Measurements from ENCODE around the gene RFTN1.

RFTN1 gene

DNA sequence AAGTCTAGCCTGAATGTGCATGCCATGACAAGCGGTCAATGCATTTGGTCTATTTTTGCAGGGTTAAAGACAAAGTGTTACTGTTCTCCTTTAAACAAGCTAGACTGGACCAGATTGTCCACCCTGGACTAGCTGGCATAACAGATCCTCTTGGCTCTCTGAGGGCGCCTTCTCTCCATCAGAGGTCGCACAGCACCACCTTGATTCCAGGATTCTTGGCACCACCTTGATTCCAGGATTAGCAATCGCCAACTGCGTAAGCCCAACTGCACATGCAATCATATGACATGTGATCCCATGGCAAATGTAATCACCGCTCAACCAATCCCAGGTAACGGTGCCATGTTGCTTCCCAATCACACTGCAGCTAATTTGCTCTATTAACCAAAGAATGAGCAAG, 149.9 kb downstream of the RFTN1 start:
- no peaks in the 10 kb centered on the region for H3K36me3 Mint-ChIP-seq
- DNase-seq (ENCODE audit: low spot score in 2 of 2) (no peak), ATAC-seq (ENCODE audit: low read depth) (no peak)
- H3K27me3 Mint-ChIP-seq, result peaks cover 8% of the 10 kb centered on the region
- H3K4me3 Mint-ChIP-seq, result no peak overlapping the region
- no peaks in the 10 kb centered on the region for H3K9me3 Mint-ChIP-seq
- H3K27ac Mint-ChIP-seq, result no peak overlapping the region
- H3K4me1 Mint-ChIP-seq, result peaks cover 11% of the 10 kb centered on the region

DNA sequence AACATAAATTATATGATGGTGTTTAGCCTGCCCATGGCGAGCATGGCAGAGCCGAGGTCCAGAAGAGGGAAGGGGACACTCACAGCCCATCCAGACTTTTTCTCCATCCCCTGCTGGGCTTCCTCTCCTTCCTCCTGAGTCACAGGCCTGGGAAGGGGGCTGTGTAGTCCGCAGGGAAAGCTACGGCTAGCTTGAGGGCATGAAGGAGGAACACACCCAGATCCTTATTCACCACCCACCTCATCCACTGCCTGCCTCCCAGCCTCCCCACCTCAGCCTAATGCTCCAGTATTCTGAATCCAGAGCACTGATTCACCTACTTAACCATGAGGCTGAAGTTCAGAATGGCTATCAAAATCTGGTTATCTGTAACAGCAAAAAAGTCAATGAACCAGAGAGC, 150.7 kb downstream of the RFTN1 start:
- Mint-ChIP-seq H3K27me3 (peaks cover 8% of the 10 kb centered on the region), H3K27ac (no peak overlapping the region), H3K9me3 (no peaks in the 10 kb centered on the region), H3K4me1 (peaks cover 11% of the 10 kb centered on the region), H3K36me3 (no peaks in the 10 kb centered on the region), H3K4me3 (no peak overlapping the region)
- DNase-seq (ENCODE audit: low spot score in 2 of 2) (no peak), ATAC-seq (ENCODE audit: low read depth) (no peak)

DNA sequence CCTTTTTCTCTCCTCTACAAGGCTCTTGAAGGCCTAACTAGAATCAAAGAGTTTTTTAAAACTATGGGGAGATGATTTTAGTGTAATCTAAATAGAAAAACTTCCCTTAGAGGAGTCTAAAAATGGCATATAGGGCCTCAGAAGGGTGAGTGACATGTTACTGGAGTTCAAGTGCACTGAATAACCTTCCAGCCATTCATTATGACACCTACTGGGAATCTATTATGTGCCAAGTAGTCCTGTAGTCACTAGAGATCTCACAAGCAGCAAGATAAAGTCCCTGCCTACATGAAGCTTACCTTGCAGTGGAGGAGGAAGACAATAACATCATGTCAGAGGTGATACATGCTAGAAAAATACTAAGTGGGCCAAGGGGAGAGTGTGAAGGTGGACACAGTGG, 152.4 kb downstream of the RFTN1 start:
- ATAC-seq (ENCODE audit: low read depth), result no peak
- peaks cover 11% of the 10 kb centered on the region for H3K4me1 Mint-ChIP-seq
- H3K27ac Mint-ChIP-seq, result no peak overlapping the region
- no peak overlapping the region for H3K4me3 Mint-ChIP-seq
- no peaks in the 10 kb centered on the region for H3K9me3 Mint-ChIP-seq
- no peak for DNase-seq (ENCODE audit: low spot score in 2 of 2)
- peaks cover 3% of the 10 kb centered on the region for H3K27me3 Mint-ChIP-seq
- no peaks in the 10 kb centered on the region for H3K36me3 Mint-ChIP-seq

DNA sequence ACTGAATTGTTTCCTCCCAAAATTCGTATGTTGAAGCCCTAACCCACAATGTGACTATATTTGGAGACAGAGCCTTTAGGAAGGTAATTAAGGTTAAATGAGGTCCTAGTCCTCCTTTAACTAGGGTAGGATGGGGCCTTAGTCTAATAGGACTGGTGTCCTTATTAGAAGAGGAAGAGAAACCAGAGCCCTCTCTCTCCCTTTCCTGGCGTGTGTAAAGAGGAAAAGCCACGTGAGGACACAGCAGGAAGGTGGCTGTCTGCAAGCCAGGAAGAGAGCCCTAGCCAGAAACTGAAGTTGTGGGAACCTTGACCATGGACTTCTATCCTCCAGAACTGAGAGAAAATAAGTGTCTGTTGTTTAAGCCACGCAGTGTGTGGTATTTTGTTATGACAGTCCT, 154.2 kb downstream of the RFTN1 start:
- H3K4me3 Mint-ChIP-seq, result no peak overlapping the region
- H3K4me1 Mint-ChIP-seq, result peaks cover 4% of the 10 kb centered on the region
- DNase-seq (ENCODE audit: low spot score in 2 of 2), result no peak
- no peaks in the 10 kb centered on the region for H3K36me3 Mint-ChIP-seq
- H3K27ac Mint-ChIP-seq, result peak overlapping the region; percentile 29
- no peaks in the 10 kb centered on the region for H3K9me3 Mint-ChIP-seq
- ATAC-seq (ENCODE audit: low read depth), result no peak
- H3K27me3 Mint-ChIP-seq, result no peaks in the 10 kb centered on the region

DNA sequence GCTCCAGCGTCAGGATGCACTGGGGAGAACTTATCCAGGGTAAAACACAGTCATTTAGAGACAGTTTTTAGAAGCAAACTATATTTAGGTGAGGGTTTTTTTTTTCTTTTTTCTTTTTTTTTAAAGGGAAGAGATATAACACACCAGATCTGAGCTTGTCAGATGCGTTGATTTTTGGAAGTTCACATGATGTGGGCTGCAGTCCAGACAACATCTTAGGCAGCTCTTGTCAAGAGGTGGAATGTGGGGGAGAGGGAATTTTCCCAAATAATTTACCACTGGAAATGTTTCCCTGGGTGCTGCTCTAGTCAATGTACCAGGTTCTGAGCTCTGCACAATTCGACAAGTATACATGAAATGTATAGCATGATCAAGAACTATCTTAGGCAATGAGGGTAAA, 155.2 kb downstream of the RFTN1 start:
- H3K36me3 Mint-ChIP-seq, result no peaks in the 10 kb centered on the region
- H3K4me1 Mint-ChIP-seq, result peaks cover 4% of the 10 kb centered on the region
- H3K9me3 Mint-ChIP-seq, result no peaks in the 10 kb centered on the region
- no peak for ATAC-seq (ENCODE audit: low read depth)
- DNase-seq (ENCODE audit: low spot score in 2 of 2), result no peak
- H3K27ac Mint-ChIP-seq, result no peak overlapping the region
- H3K4me3 Mint-ChIP-seq, result no peak overlapping the region
- no peaks in the 10 kb centered on the region for H3K27me3 Mint-ChIP-seq

DNA sequence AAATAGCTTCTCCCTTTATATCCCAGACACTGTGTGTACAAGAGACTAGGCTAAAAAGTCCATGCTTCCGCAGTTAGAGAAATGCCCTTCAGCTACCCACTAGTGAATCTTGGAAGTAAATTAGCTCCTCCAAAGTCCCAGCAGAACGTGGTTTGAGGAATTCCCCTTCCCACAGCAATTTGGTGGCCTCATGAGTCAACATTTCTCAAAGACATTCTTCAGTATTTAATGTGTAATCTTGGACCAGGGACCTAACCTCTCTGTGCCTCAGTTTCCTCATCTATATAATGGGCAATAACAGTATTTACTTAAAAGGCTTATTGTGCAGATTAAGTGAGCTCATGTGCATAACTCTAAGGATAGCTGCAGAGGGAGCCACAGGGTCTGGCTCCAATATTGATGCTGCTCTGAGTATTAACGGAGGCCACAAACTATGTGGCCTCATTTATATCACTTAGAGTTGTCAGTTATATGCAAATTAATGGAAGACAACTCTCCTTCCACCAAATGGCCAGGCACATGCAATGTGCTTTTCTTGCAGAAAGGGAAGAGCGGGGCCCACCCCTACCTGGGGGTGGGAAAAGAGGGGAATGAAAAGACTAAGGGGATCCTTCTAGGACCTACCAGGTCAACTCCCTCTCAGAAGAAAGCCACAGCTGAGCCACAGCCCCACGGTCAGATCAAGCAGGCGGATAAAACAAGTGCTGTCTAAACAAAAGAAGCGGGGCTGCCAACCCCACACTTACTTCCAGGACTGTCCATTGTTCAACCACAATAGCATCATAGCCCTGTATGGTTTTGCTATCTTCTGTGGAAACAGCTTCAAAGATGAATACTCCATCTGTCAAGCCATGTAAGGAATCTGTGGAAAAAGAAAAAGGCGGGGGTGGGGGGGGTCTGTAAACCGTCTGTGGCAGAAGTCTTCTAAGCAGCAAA, 156.0 kb downstream of the RFTN1 start:
- H3K4me1 Mint-ChIP-seq, result peaks cover 4% of the 10 kb centered on the region
- no peaks in the 10 kb centered on the region for H3K9me3 Mint-ChIP-seq
- H3K4me3 Mint-ChIP-seq, result no peak overlapping the region
- H3K36me3 Mint-ChIP-seq, result peaks cover 2% of the 10 kb centered on the region
- ATAC-seq (ENCODE audit: low read depth) (no peak), DNase-seq (ENCODE audit: low spot score in 2 of 2) (no peak)
- no peaks in the 10 kb centered on the region for H3K27me3 Mint-ChIP-seq
- H3K27ac Mint-ChIP-seq, result no peak overlapping the region

DNA sequence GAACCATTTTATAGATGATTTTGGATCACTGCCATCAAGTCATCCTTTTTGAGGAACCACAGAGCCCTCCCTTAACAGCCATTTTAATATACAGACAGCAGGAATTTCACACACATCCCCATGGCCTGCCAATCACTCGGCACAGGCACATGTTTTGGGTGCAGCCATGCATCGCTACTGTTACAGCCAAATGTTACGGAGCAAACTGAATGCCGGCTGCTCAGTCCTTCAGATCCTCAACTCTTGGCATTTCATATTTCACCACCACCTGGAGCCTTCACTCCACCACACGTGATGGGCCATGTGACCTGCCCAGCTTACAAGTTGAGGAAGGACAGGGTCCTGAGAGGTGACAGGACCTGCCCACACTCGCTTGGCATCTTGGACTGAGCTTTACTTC, 157.7 kb downstream of the RFTN1 start:
- H3K9me3 Mint-ChIP-seq, result no peaks in the 10 kb centered on the region
- no peak overlapping the region for H3K4me3 Mint-ChIP-seq
- H3K27ac Mint-ChIP-seq, result no peak overlapping the region
- peaks cover 2% of the 10 kb centered on the region for H3K36me3 Mint-ChIP-seq
- ATAC-seq (ENCODE audit: low read depth) (no peak), DNase-seq (ENCODE audit: low spot score in 2 of 2) (no peak)
- H3K4me1 Mint-ChIP-seq, result peaks cover 4% of the 10 kb centered on the region
- no peaks in the 10 kb centered on the region for H3K27me3 Mint-ChIP-seq

DNA sequence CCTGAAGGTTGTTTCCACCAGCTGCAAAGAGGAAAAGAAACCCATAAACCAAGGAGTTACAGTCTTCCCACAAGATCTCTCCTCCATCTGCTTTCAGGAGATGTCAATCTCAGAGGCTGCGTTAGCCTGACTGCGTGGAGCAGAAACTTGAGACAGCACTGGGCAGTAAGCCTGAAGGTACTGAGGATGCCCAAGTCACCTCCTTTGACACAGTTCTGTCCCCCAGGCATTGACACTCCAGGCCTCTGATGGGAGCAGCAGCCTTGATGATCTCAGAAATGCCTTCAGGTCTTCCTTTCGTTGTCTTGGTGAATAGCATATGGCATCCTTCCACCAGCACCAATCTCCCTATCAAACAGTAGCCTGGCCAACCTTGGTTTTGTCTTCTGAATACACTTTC, 159.2 kb downstream of the RFTN1 start:
- DNase-seq (ENCODE audit: low spot score in 2 of 2), result no peak
- Mint-ChIP-seq H3K27ac (no peak overlapping the region), H3K4me1 (peaks cover 2% of the 10 kb centered on the region), H3K4me3 (no peak overlapping the region), H3K27me3 (no peaks in the 10 kb centered on the region), H3K36me3 (peaks cover 2% of the 10 kb centered on the region), H3K9me3 (no peaks in the 10 kb centered on the region)
- ATAC-seq (ENCODE audit: low read depth), result no peak

DNA sequence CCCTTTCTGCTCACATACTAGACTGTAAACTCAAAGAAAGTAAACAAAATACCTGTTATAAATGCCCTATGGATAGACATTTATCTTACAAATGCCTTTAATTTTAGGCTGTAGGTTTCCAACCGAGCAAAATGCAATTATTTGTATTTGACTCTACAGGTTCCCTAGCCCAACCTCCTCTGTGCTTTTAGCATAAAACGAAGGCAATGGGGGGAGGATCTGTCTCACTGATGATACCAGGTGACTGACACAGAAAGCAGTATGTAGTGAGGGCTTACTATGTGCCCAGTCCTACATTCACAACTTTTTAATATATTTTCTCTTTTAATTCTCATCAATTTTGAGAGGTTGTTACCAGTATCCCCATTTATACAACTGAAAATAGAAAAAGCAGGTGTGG, 161.1 kb downstream of the RFTN1 start:
- Mint-ChIP-seq H3K27ac (no peak overlapping the region), H3K4me3 (no peak overlapping the region), H3K36me3 (peaks cover 3% of the 10 kb centered on the region), H3K9me3 (no peaks in the 10 kb centered on the region), H3K4me1 (no peaks in the 10 kb centered on the region), H3K27me3 (no peaks in the 10 kb centered on the region)
- DNase-seq (ENCODE audit: low spot score in 2 of 2), result no peak
- ATAC-seq (ENCODE audit: low read depth), result no peak

DNA sequence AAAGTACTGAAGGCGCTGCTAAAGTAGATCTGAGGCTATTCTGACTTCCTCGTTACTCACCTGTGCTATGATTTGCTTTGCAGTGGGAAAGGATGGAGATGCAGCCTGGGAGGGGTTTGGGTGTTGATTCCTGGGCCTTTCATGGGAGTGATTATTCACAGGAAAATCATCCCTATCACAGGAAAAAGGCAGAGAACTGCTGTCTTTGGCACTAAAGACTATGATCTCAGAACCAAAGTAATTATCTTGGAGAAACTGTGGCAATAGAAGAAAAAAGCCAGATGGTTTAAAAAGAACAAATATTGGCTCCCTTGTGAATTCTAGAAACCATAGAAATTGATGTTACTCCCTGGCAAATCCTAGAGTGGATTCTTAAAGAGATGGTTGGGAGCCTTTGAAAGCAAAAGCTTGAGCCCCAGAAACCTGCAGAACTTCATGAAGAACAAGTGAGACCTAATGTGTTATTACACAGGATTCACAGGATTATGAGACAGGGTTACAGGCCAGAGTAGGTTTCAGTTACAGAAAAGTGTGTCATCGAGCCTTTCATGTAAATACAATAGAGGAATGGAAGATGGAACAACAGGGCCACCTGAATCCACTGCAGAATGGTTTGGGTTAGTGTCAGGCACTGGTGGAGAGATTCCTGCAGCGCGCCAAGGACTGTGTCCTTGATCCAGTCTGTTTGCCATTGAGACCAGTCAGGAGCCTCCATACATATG, 162.7 kb downstream of the RFTN1 start:
- no peaks in the 10 kb centered on the region for H3K27me3 Mint-ChIP-seq
- DNase-seq (ENCODE audit: low spot score in 2 of 2), result no peak
- no peak overlapping the region for H3K27ac Mint-ChIP-seq
- no peak for ATAC-seq (ENCODE audit: low read depth)
- H3K36me3 Mint-ChIP-seq, result peaks cover 7% of the 10 kb centered on the region
- no peaks in the 10 kb centered on the region for H3K9me3 Mint-ChIP-seq
- no peak overlapping the region for H3K4me3 Mint-ChIP-seq
- no peaks in the 10 kb centered on the region for H3K4me1 Mint-ChIP-seq

DNA sequence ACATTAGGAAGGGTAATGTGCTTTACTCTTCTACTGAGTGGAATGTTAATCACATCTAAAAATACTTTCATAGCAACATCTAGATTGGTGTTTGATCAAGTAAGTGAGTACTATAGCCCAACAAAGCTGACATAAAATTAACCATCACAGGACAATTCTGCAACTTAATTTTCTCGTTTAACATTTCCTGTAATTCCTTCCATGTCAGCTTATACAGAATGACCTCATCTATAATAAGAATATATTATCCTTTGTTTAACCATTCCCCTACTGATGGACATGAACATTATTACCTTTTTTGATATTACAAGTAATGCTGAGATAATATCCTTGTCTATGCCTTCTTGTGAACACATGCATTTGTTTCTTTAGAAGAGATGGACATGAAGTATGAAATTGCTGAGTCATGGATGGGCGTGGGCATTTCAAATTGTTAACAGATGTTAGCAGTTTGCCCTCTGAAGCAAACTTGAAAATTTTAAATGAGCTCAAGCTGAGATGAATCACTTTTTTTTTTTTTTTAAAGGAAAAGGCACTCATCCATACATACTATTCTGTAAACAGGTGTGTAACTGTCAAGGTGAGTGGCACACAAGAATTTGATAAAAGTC, 163.4 kb downstream of the RFTN1 start:
- peaks cover 7% of the 10 kb centered on the region for H3K36me3 Mint-ChIP-seq
- DNase-seq (ENCODE audit: low spot score in 2 of 2), result no peak
- no peak overlapping the region for H3K27ac Mint-ChIP-seq
- no peaks in the 10 kb centered on the region for H3K9me3 Mint-ChIP-seq
- H3K27me3 Mint-ChIP-seq, result no peaks in the 10 kb centered on the region
- H3K4me3 Mint-ChIP-seq, result no peak overlapping the region
- no peak for ATAC-seq (ENCODE audit: low read depth)
- no peaks in the 10 kb centered on the region for H3K4me1 Mint-ChIP-seq

DNA sequence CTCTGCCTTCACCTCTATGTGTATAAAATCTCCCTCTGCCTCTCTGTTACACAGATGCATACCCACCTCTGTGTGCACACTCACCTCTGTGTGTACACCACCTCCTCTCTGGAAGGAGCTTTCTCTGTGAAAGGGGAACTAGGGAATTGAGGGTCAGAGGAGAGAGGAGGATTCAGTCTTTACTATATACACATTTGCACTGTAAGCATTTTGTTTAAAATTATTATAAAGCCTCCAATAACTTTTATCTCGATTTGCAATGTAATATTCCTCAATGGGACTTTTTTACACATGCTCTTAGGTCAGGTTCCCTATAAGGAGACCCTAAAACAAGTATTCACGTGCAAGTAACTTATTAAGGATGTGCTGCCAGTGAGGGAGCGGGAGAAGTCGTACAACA, 166.0 kb downstream of the RFTN1 start:
- no peak for DNase-seq (ENCODE audit: low spot score in 2 of 2)
- peaks cover 5% of the 10 kb centered on the region for H3K4me1 Mint-ChIP-seq
- no peak overlapping the region for H3K27ac Mint-ChIP-seq
- peaks cover 6% of the 10 kb centered on the region for H3K36me3 Mint-ChIP-seq
- H3K9me3 Mint-ChIP-seq, result no peaks in the 10 kb centered on the region
- no peak overlapping the region for H3K4me3 Mint-ChIP-seq
- no peak for ATAC-seq (ENCODE audit: low read depth)
- no peaks in the 10 kb centered on the region for H3K27me3 Mint-ChIP-seq

DNA sequence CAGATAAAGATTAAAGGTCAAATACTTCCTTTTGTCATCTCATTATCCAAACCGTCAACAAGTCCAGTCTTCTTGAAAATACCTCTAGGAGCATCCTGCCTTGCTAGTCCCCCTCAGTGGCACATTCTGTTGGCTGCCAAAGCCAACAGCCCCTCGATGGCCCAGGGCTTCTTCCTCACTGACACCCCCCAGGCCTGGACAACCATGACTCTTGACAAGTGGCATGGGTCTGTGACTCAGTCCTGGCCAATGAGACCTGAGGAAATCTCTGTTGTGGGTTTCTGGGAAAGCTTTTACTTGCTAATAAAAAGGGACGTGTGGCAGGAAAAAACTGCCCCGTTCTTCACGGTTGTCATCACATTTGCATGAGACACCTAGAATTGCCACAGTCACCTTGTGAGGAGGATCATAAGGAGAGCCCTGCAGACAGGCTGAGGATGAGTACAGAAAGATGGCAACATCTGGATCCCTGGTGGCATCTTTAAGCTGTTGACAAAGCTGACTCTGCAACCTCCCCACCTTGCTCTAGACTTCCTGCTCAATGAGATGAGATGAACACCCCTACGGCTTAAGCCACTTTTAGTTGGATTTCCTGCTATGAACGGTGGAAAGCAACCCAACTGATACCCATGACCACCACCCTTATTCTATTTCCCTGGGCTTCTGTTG, 167.0 kb downstream of the RFTN1 start:
- Mint-ChIP-seq H3K9me3 (no peaks in the 10 kb centered on the region), H3K4me3 (no peak overlapping the region), H3K27me3 (no peaks in the 10 kb centered on the region), H3K27ac (no peak overlapping the region), H3K36me3 (peaks cover 6% of the 10 kb centered on the region), H3K4me1 (peaks cover 5% of the 10 kb centered on the region)
- ATAC-seq (ENCODE audit: low read depth) (no peak), DNase-seq (ENCODE audit: low spot score in 2 of 2) (no peak)

DNA sequence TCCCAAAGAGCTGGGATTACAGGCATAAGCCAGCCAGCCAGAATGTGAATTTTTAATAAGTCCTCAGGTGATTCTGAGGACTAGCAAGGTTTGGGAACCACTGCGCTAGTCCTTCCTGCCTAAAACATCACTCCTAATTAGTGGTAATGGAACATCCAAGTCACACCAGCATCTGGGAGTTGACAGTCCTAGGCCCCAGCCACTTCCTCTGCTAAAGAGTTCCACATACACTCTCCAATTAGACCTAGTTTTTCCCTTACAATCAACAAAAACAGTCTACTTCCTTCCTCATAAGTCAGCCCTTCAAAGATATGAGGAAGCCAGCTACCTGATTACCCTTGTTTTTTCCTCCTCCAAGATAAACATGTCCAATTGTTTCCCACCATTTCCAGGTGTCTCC, 170.4 kb downstream of the RFTN1 start:
- Mint-ChIP-seq H3K27ac (no peak overlapping the region), H3K9me3 (no peaks in the 10 kb centered on the region), H3K36me3 (peaks cover 6% of the 10 kb centered on the region), H3K4me1 (peaks cover 10% of the 10 kb centered on the region), H3K4me3 (no peak overlapping the region), H3K27me3 (no peaks in the 10 kb centered on the region)
- DNase-seq (ENCODE audit: low spot score in 2 of 2), result no peak
- ATAC-seq (ENCODE audit: low read depth), result no peak
